T-helper 1 cell treated with Interleukin-12 subunit alpha and Interleukin-12 subunit beta and Interleukin-4 antibody, amounts not matched to agents 30 ng/mL and 1 ng/mL, for 36 hours (primary cell): ENCODE data around the gene GPR89B. TPM values are rescaled to one million over a fixed set of nuclear protein-coding genes. Genes with fewer than 3 reads are reported as not detected.
"Not testable (repeated sequence)": the region's sequence is repeated elsewhere in the genome, so short reads cannot be mapped to it uniquely, and the experiment has no call there.

Experiments
- intact Hi-C: fragments of 100-400 bp; cut with micrococcal nuclease; formaldehyde crosslinking; loops from one replicate; pipeline ENCODE4 v1.15.1; 2024
- total RNA-seq: library from RNA; stranded (reverse); gene quantifications from 2 replicates; pipeline ENCODE4 v1.2.3, GENCODE V29; 2022

Gene GPR89B
- total RNA-seq, 1 donor from 2014 or later = 25.6 TPM

- intact Hi-C loops = not testable (repeated sequence)
Measured at GRCh38 chr1:148027004-148027403, 98.8 kb downstream of the GPR89B start.

- intact Hi-C loops = not testable (repeated sequence)
Measured at GRCh38 chr1:148032247-148032646, 104.0 kb downstream of the GPR89B start.

- intact Hi-C loops = not testable (repeated sequence)
Measured at GRCh38 chr1:148032690-148033089, 104.5 kb downstream of the GPR89B start.

GRCh38 chr1:148033147-148033546 lies 104.9 kb downstream of the GPR89B start:
- intact Hi-C loops = not testable (repeated sequence)

GRCh38 chr1:148037850-148038461 lies 109.7 kb downstream of the GPR89B start:
- intact Hi-C loops = not testable (repeated sequence)

- intact Hi-C loops = not testable (repeated sequence)
Measured at GRCh38 chr1:148038462-148039333, 110.5 kb downstream of the GPR89B start.

Other genes starting within 250 kb of the GPR89B start
- not detected in 2 replicates for gene GJA5, start 167.8 kb upstream of the GPR89B start, total RNA-seq
- gene GJA8, start 25.6 kb upstream of the GPR89B start, total RNA-seq = not detected in 2 replicates
- gene NBPF11, start 223.9 kb downstream of the GPR89B start, total RNA-seq = 15.1 and 15.5 TPM in 2 replicates